ENCODE results near the gene GLI1.
"Not testable (repeated sequence)": the region's sequence is repeated elsewhere in the genome, so short reads cannot be mapped to it uniquely, and the experiment has no call there.

Gene GLI1

DNA sequence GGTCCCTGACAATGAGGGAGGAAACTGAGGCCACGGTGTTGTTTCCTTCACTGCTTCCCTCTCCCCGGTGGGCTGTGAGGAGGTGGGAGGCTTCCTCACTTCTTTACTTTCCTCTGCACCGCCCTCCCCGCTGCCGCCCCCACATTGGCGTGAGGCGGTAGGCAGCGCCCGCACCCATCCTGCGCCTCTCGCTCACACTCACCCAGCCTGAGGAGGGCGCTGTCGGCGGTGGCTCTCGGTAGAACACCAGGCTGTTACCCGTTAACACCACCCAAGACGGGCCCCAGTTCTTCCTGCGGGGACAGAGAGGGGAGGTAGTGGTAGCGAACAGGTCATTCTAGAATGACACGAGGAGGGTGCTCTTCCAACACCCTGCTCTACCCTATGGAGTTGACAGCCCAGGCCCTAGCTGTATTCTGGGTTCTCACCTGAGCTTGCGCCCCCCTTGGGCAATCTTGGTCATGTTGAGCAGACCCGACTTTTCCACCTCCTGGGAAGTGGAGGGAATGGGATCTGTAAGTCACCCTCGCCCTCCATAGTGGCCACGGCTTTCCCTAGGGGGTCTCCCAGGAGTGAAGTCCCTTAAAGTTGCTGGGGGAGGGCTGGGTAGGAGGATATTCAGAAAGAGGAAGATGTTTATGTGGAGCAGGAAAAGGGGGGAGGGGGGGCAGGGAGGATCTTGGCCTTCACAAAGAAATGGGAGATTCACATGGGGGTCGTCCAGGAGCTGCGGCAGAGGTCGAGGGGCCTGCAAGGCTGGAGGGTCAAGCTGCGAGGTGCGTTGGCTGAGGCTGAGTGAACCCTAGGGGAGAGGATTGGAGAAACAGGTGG lies 16.8 kb downstream of the GLI1 start:
- peak; percentile 68 to 74 for DNase-seq (ENCODE audit: low read depth in 2 of 2)

DNA sequence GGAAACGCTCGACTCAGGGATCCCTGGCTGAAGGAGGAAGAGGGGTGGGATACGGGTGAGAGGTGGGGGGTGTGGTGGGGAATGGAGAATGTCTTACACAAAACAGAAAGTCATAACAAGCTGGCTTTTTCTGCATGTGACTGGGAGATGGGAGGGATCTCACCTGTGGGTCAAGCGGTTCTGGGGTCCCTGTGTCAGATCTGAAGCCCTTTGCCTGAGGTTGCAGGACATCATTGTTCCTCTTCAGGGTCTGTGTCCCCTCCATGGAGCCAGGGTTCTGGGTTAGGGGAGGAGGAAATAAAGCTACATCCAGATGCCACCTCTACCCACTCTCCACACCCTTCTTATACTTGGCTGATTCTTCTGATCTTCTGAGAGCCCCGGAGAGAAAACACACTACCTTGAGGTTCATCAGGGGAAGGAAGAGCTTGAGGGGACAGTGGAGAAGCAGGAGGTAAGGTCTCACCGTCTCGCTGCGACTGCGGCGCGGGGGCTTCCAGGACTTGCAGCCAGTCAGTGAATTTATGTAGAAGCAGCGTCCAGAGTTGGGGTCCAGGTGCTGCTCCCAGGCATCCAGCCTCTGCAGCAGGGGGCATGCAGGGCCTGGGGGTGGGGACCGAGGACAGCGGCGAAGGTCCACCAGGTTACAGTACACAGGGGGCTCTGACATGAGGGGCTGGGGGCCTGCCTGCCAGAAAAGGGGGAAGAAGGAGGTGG lies 17.6 kb downstream of the GLI1 start:
- DNase-seq (ENCODE audit: low read depth in 2 of 2): no peak

DNA sequence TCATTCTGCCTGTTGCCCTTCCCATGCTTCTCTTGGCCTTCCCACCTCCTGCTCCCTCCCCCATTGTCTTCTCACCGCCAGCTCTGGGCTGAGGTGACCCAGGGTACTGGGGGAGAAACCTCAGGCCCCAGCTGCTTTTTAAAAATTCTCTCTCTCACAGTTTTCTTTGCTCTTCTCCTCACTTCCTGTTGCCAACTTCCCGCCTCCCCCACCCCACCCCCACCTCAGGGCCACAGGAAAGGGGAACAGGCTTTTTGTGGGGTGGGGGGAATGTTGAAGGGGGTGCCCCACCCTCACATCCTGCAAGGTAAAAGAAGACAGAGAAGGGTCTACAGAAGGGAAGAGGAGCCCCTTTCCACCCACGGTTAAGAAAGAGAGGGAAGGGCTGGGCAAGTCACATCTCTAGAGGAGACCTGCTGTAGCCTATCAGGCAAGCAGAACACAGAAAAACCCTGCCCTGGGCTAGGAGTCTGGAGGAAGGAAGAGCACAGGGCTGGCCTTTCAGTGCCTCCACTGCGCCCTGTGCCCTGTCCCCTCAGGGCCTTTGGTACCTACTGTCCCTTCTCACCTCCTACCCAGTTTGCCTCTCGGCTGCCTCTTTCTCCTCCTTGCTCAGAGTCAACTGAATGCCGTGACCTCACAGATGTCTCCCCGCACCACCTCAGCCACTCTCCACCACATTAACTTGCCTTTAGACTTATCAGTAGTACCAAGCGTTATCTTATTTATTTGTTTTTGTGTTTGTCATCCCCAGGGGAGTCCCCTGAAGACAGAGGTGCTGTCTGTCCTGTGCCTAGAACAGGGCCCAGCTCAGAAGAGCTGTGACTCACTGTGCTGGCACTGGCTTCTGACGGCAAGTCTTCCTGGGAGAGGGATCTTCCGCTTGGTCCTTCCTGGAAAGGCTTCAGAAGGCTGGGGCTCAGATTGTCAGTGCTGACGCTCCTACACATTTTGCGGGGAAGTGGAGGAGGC lies 18.4 kb downstream of the GLI1 start:
- DNase-seq (ENCODE audit: low read depth in 2 of 2): no peak

DNA sequence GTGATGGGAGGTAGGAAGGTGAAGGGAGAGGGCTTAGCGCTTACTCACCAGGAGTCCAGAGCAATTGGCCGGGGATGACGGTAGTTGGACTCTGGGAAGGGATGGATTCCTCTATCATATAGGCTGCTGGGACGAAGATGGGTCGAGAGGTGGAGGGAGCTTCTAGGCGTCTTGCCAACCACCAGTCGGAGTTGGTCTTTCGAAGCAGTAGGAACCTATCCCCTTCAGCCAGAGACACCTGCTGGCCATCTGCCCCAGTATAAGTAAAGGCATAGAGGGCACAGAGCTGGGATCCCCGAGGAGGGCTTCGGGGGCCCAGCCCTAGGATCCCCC lies 19.4 kb downstream of the GLI1 start:
- no peak for DNase-seq (ENCODE audit: low read depth in 2 of 2)

DNA sequence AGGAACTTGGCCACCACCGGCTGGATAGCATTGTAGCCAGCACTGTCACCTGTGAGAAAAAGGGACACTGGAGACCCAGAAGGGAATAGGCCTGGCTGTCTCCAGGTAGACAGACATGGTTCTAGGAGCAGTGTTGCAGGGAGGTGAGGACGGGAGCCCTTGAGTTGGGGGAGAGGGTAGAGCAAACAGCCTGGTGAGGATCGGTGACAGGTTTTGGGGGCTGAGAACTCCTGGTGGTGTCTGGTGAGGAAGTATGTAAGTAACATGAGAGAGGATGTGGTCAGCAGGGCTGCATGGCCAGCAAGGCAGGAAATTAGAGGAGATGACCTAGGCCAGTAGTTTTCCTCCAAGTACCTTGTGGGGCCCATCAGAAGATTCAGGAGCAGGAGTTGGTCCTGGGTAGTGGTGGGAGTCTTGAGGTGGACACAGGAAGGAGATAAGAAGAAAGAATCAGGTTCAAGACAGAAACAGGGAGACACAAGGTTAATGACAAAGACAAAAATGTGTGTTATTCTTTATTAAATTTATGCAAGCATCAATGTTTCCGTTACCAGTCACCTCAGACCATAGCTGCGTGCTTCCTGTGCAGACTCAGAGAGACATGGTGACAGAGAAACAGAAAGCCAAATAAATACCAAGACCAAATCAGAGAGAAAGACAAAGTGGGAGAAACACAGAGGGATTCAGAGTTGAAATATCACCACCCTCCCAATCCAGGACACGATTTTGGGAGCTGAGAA lies 20.0 kb downstream of the GLI1 start, which contains the start of gene ARHGAP9:
Gene ARHGAP9 (minus strand): TSS at position 491 of the 740 bp plus-strand sequence. CDS start 460 bp downstream, at position 31.
- DNase-seq (ENCODE audit: low read depth in 2 of 2): no peak

DNA sequence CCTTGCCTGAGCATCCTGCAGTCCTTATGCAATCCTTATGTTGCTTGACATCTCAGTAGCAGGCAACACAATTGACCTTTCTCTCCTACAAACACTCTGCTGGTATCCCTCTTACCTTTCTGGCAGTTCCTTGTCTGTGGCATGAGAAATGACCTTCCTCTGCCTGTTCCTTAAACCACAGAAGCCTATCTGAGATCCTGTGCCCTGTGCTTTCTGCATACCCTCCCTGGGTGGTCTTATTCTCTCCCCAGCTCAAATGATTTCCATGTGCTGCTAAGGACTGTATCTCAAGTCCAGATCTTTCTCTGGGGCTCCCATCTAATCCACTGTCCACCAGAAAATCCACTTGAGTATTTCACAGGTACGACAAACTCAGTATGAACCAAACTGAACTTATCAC lies 22.1 kb downstream of the GLI1 start:
- DNase-seq (ENCODE audit: low read depth in 2 of 2): no peak

DNA sequence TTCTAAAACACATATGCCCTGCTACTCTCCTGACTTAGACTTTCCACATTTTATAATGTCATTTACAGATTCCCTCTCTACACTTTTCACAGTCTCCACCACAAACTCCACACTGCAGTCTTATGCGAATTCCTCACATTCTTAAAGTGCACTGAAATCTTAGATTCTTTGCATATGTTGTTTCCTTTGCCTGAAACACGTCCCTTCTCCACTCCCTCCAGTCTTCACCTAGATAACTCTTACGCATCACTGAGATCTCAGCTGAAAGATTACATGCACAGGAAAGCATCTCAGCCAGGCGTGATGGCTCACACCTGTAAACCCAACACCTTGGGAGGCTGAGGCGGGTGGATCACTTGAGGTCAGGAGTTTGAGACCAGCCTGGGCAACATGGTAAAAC lies 23.9 kb downstream of the GLI1 start:
- no peak for DNase-seq (ENCODE audit: low read depth in 2 of 2)

DNA sequence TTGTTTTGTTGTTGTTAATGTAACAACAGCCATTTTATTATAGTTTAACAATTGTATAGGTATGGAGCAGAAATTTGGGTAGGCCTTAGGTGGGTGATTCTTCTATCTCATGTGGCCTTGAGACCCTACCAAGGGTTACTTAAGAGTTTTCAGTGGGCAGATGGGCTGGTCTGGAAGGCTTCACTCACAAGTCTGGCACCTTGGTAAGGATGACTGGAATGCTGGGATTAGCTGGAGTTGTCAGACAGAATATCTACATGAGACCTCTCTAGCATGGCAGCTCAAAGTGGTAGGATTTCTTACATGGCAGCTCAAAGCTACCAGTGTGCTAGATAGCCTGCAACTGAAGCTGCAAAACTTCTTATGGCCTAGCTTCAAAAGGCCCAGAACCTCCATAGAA lies 26.1 kb downstream of the GLI1 start:
- DNase-seq (ENCODE audit: low read depth in 2 of 2): no peak

DNA sequence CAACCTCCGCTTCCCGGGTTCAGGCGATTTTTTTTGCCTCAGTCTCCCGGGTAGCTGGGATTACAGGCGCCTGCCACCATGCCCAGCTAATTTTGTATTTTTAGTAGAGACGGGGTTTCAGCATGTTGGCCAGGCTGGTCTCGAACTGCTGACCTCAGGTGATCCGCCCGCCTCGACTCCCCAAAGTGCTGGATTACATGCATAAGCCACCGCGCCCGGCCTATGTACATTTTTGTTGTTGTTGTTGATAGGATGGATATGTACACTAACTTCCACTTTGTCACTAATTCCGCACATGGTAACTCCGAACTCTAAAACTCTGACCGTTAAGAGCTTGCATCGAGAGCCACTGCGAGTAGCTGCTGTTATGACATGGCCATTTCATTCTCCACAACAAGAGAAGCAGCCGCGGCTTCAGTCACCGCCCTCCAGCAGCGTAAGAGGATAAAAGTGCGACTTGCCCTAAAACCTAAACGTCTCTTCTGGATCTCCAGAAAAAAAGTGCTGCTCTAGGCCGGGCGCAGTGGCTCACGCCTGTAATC lies 27.5 kb downstream of the GLI1 start:
- no peak for DNase-seq (ENCODE audit: low read depth in 2 of 2)

DNA sequence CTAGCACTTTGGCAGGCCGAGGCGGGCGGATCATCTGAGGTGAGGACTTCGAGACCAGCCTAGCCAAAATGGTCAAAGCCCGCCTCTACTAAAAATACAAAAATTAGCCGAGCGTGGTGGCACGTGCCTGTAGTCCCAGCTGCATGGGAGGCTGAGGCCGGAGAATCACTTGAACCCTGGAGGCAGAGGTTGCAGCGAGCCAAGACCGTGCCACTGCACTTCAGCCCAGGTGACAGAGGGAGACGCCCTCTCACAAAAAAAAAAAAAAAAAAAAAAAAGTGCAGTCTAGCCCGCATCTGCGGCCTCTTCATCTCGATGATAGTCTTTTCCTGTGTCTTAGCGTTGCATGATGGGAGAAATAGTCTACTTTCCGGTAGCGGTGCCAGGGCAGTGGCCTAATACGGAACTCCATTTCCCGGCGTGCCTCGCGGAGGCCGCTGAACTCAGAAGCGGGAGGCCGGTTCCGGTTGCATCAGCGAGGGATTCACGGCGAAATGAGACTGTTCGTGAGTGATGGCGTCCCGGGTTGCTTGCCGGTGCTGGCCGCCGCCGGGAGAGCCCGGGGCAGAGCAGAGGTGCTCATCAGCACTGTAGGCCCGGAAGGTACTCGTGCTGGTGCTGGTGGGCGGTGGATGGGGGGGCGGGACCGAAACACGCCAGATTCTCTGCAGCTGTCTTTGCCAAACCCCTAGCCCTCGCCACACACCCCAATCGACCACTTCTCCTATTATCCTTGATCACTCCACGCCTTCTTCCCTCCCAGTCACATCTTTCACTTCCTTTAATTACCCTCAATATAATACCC lies 28.2 kb downstream of the GLI1 start, which contains the start of gene MARS1:
Gene MARS1 (plus strand): TSS at position 472 of the 805 bp plus-strand sequence. CDS start 23 bp downstream, at position 495.
- peak; percentile 83 to 86 for DNase-seq (ENCODE audit: low read depth in 2 of 2)

DNA sequence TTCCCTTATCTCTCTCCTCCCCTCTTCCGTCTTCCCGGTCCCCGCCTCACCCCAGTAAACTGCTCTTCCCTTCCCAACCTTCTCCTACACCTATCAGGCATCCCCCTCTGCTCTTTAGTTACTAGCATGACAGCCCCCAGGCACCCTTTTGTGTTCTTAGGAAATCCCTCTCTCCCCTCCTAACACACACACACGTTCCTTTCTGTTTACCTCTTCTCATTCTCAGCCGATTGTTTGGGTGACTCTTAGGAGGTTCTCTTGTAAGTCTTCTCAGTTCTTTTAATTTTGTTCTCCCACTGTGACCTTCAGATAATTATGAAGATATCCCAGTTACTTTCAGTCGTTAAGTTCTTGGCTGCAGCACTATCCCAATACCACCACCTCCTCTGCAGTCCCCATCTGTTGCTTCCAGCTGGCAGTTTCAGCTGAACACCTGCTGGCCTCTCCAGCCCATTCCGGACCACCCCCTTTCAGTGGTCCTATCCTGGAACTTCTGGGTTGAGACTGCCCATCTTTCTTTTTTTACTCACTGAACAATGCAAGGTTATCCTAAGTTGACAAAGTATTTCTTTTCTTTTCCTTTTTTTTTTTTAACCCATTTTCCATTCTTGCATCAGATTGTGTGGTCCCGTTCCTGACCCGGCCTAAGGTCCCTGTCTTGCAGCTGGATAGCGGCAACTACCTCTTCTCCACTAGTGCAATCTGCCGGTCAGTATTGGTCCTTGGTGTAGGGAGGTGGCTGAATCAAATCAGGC lies 29.0 kb downstream of the GLI1 start:
- DNase-seq (ENCODE audit: low read depth in 2 of 2): no peak

DNA sequence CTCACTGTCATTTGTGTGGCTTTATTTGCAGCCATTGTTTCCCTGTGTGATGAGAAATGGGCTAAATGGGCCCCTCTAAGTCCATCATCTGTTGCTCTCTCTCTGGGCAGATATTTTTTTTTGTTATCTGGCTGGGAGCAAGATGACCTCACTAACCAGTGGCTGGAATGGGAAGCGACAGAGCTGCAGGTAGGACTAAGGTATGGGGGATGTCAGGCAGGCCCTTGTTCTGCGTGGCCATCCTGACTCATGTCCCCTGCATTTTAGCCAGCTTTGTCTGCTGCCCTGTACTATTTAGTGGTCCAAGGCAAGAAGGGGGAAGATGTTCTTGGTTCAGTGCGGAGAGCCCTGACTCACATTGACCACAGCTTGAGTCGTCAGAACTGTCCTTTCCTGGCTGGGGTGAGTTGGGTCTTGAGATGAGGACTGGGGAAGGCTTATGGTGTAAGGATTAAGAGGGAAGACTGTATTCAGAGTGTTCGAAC lies 29.6 kb downstream of the GLI1 start:
- no peak for DNase-seq (ENCODE audit: low read depth in 2 of 2)

DNA sequence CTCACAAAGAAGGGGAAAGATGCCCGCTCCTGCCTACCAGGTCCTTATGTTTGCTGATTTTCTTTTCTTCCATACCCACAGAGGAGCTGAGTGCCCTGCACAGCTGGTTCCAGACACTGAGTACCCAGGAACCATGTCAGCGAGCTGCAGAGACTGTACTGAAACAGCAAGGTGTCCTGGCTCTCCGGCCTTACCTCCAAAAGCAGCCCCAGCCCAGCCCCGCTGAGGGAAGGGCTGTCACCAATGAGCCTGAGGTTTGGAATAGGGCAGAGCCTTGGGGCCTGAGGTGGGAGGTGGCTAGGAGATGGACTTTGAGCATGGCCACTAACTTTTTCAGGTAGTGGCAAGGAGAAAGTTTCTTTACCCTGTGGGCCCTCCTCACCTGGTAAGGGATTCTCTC lies 30.5 kb downstream of the GLI1 start:
- no peak for DNase-seq (ENCODE audit: low read depth in 2 of 2)

DNA sequence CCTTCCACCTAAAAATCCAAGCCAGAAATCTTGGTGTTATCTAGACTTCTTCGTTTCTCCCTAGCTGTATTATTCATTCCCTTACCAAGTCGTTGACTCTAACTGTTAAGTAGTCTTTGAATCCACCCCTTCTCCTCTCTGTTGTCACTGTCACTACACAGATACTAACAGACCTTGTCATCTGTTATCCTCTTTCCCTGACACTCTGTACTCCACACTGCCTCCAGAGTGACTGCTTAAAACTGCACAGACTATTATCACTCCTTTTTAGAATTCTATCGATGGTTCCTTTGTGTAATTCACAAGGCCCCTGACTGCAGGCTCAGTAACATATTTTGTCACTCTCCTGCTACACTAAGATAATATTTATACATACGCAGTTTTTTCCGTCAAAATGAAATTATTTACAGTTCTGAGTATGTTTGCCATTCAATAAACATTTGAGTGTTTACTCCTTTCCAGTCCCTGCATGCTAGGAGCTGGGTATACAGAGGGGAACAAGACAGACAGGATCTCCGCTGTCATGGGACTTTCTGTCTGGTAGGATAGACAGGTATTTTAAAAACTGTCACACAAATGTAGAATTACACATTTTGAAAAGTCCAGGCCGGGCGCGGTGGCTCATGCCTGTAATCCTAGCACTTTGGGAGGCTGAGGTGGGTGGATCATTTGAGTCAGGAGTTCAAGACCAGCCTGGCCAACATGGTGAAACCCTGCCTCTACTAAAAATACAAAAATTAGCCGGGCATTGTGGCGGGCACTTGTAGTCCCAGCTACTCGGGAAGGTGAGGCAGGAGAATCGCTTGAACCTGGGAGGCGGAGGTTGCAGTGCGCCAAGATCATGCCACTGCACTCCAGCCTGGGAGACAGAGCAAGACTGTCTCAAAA lies 32.1 kb downstream of the GLI1 start:
- DNase-seq (ENCODE audit: low read depth in 2 of 2): no peak

DNA sequence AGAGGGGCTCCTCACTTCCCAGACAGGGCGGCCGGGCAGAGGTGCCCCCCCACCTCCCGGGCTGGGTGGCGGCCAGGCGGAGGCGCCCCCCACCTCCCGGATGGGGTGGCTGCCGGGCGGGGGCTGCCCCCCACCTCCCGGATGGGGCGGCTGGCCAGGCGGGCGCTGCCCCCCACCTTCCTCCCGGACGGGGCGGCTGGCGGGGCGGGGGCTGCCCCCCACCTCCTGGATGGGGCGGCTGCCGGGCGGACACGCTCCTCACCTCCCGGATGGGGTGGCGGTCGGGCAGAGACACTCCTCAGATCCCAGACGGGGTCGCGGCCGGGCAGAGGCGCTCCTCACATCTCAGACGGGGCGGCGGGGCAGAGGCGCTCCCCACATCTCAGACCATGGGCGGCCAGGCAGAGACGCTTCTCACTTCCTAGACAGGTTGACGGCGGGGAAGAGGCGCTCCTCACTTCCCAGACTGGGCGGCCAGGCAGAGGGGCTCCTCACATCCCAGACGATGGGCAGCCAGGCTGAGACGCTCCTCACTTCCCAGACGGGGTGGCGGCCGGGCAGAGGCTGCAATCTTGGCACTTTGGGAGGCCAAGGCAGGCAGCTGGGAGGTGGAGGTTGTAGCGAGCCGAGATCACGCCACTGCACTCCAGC lies 35.6 kb downstream of the GLI1 start:
- DNase-seq (ENCODE audit: low read depth in 2 of 2): not testable (repeated sequence)

DNA sequence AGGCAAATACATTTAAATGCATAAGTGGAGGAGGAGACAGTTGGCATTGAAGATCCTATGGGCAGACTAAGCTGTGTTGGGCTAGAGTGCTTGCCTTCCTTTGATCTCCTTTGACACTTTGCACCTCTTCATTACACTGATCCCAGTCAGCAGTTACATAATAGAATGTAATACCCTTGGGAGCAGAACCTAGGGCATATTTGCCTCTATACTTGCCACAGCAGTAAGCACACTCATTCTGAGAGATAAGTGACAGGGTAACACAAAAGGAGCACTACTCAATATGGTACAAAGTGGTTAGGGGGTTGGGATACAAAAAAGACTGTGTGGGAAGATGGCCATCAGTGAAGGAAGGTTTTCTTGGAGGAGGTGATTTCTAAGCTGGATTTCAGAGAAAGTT lies 37.2 kb downstream of the GLI1 start:
- DNase-seq (ENCODE audit: low read depth in 2 of 2): no peak

Data from activated CD4-positive, alpha-beta T cell treated with anti-CD3 and anti-CD28 coated beads for 24 hours (primary cell).